ENCODE measurements around the gene PAK6.

- TF ChIP-seq, protein P1, sequence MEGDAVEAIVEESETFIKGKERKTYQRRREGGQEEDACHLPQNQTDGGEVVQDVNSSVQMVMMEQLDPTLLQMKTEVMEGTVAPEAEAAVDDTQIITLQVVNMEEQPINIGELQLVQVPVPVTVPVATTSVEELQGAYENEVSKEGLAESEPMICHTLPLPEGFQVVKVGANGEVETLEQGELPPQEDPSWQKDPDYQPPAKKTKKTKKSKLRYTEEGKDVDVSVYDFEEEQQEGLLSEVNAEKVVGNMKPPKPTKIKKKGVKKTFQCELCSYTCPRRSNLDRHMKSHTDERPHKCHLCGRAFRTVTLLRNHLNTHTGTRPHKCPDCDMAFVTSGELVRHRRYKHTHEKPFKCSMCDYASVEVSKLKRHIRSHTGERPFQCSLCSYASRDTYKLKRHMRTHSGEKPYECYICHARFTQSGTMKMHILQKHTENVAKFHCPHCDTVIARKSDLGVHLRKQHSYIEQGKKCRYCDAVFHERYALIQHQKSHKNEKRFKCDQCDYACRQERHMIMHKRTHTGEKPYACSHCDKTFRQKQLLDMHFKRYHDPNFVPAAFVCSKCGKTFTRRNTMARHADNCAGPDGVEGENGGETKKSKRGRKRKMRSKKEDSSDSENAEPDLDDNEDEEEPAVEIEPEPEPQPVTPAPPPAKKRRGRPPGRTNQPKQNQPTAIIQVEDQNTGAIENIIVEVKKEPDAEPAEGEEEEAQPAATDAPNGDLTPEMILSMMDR (IDR thresholded peaks at IDR 0.05) = no peak
- TF ChIP-seq POLR2A (IDR thresholded peaks at IDR 0.05) = no peak
Measured at GRCh38 chr15:40248006-40248783, 9.3 kb downstream of the PAK6 start.
